Stimulated activated CD4-positive, alpha-beta T cell treated with anti-CD3 and anti-CD28 coated beads, Interleukin-12 subunit alpha, Interleukin-12 subunit beta, amount 100 ng/mL, for 24 hours (primary cell): Measurements from ENCODE around the gene ABLIM3.

Experiments used
- DNase-seq, 2 experiments: peaks; one replicate each; pipeline ENCODE4 v3.0.0-alpha.2; 2020; ENCODE audit warnings: low read depth in 2 of 2

The ABLIM3 gene

GRCh38 chr5:149157330-149157729, 16.0 kb downstream of the ABLIM3 start:
- DNase-seq: no peak

- no peak for DNase-seq
Measured at GRCh38 chr5:149160291-149160787, 19.0 kb downstream of the ABLIM3 start.

GRCh38 chr5:149161026-149161687, 19.9 kb downstream of the ABLIM3 start:
- DNase-seq: no peak

DNA sequence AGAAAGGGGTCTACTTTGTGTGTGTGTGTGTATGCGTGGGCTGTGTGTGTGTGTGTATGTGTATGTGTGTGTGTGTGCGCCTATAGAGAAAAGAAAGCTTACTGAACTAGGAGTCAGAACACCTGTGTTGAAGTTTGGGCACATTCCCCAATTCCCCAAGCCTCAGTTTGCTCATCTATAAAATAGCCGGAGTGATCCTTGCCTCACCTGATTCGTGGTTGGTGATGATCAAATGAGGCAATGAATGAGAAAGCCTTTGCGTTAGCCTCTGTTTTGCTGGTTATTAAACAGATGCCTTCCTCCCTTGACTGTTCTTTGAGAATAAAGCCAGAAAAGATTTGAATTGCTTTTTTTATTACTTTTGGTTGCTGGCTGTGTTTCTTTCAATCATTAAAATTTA, 20.6 kb downstream of the ABLIM3 start:
- no peak for DNase-seq

DNA sequence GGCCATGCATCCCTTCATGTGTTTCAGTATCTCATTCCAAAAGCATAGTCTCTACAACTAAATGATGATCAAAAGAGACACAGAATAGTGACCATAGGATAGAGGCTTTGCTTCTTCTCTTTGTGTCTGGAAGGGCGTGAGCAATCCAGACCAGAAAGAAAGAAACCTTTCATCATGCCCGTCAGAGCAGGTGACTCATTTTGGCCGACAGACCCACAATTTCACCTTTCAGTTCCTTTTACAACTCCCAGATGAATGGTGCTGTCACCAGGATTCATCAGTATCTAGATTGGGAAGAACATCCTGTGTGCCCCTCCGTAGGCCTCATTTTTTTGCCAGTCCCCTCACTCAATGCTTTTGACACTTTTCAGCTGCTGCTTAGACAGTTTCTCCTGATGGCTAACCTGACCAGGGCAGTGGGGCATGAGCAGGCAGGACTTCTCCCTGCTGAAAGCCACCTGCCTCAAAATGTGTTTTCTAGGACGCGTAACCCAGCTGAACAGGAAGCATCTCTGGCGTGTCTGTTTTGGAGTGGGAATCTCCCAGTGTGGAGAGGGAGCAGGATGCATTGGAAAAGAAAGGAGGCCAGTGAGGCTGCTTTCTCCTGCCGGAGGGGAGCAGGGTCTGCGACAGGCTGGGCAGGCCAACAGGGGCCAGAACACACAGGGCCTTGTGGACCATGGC, 21.2 kb downstream of the ABLIM3 start:
- DNase-seq: no peak

DNA sequence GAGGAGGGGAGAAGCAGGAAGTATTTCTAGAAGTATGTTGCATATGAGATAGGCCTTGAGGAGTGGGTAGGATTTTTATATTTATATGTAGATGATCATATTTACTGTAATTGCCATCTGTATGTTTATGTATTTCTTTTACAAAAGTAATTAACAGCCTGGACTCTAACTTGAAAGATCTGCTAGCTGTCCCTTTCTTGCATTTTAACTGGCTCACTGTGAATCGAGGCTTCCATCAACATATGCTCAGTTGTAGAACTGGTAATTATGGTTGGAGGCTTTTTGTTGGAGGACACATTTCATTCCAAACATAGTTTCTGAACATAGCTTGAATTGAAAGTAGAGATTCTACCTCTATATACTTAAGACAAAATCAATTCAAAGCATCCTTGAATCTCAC, 23.4 kb downstream of the ABLIM3 start:
- DNase-seq: no peak

GRCh38 chr5:149166128-149166527, 24.8 kb downstream of the ABLIM3 start:
- no peak for DNase-seq

- no peak for DNase-seq
Measured at GRCh38 chr5:149166591-149167100, 25.4 kb downstream of the ABLIM3 start.

GRCh38 chr5:149168276-149168906, 27.1 kb downstream of the ABLIM3 start:
- no peak for DNase-seq

DNA sequence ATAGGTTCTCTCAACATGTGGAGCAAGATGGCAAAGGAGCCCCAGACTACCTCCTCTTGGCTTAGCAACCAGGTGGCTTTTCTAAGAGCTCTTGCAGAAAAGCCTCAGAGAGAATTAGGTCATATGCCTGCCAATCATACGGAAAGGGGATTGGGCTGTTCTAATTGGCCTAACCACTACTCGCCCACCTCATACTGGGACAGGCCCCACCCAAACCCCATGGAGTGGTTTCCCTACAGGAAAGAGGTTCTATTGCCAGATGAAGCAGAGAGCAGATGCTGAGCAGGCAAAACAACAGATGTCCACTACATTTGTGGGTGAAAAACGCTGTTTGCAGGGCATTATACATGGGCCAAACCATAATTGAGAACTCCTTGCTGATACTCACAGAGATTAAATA, 29.0 kb downstream of the ABLIM3 start:
- no peak for DNase-seq

- DNase-seq: no peak
Measured at GRCh38 chr5:149172261-149172660, 31.0 kb downstream of the ABLIM3 start.

DNA sequence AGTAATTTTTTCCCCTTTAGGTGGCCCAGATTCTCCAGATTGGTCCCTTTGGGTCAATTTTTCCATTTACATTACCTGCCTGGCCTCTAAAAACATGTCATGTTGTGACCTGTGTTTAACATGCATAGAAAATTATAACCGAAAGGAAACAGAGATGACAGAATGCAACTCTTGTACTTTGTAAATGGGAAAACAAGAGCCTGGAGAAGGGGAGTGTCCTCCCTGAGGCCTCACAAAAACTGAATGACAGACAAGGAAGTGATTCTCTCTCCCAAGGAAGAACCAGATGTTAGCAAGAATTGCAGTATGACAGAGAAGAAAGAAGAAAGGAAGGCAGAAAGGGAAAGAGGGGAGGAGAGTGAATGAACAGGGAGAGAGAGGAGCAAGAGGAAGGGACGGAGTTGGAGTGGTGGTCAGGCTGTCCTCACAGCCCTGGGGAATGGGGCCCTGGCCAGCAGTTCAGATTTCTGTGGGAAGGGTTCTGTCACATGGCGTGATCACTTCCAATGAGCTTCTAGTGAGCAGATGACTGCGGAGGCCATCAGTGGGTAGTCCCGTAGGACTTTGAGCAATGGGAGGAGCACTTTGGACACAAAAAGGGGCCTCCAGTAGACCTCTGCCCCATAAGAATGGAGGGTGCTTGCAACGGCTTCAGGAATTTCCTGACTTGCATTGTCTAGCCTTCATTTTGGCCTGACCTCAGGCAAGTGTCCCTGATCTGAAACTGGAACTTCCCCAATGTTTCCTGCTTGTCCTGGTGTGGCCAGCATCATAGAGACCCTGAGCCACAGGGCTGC, 31.6 kb downstream of the ABLIM3 start:
- no peak for DNase-seq

GRCh38 chr5:149174847-149175234, 33.5 kb downstream of the ABLIM3 start:
- no peak for DNase-seq

DNA sequence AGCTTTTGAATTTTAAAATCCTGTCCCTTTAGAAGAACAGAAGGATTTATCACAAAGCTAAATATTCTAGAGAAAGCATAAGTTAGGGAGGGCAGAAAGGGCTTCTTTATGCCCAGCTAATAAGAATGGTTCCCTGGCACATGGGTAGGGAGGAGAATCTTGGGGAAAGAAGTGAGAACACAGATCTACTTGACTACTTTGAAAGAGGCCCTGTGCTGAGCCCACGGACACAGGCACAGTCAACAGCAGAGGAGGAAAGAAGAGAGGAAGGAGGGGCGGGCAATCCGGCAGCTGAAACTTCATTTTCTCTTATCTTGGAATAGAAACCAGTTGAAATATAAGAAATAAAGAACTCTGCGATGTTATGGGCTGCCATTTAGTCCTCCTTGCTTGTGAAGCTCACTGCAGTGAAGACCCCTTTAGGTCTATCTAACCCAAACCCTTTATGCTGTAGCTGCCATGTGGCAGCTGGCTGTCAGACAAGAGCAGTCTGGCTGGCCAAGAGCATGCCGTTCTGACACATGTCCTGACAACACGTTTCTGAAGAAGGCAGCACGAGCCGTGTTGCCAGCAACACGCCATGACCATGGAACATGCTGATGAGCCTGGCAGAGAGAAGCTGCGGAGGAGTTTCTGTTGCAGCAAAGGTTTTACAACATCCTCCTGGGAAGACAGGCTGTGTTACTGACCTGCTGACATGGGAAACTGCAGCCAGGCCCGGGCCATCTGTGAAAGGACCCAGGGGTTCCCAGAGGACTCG, 34.2 kb downstream of the ABLIM3 start:
- DNase-seq: no peak

GRCh38 chr5:149177339-149177843, 36.1 kb downstream of the ABLIM3 start:
- no peak for DNase-seq

GRCh38 chr5:149177911-149178565, 36.7 kb downstream of the ABLIM3 start:
- DNase-seq: no peak

DNA sequence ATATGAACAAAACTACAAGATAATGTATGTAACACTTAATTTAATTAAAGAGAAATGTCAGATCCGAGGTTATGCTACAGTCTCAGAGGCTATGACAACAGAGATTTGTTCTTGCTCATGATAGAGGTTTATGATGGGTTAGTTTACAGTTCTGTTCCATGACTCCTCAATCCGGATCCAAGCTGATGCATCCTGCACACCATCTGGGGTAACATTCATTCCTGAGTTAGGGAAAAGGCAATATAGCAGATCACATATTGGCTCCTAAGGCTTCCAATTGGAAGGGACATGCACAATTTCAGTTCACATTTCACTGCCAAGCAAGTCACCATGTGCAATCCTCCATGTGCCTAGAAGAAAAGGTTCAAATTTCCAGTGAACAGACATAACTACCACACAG, 40.4 kb downstream of the ABLIM3 start:
- no peak for DNase-seq

- DNase-seq: no peak
Measured at GRCh38 chr5:149182241-149182640, 40.9 kb downstream of the ABLIM3 start.

GRCh38 chr5:149185067-149185466, 43.8 kb downstream of the ABLIM3 start:
- DNase-seq: no peak

DNA sequence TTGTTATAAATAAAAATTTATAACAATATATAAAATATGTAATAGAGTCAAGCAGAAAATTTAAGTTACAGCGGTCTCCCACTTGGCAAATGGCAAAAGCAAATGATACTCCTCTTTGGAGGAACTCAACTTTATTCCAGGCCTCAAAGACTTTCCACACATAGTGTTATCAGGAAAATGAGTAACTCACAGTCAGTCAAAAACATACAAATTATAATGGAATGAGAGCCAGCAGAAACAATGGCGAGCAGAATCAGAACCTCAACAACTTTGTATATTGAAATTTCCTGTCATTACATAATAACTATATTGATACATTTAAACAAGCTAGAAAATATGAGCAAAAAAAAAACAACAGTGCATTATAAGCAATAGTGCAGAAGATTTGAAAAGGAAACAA, 45.2 kb downstream of the ABLIM3 start:
- DNase-seq: no peak
